Astrocyte (in vitro differentiated cells and primary cell): ENCODE results near the gene FOLR2. TPM values are rescaled to one million over a fixed set of nuclear protein-coding genes. Genes with fewer than 3 reads are reported as not detected.
"Not testable (repeated sequence)": the region's sequence is repeated elsewhere in the genome, so short reads cannot be mapped to it uniquely, and the experiment has no call there.

Experiments used
- DNase-seq: peaks from one replicate; pipeline ENCODE4 v3.0.0-alpha.2; 2010; ENCODE audit warnings: low read depth
- FAIRE-seq: peaks from 2 replicates; lab custom pipeline; 2011; peaks lifted over from hg19 to GRCh38; lab: Jason Lieb, UNC
- H2AFZ ChIP-seq: 2 replicates; pipeline ENCODE4 v1.6.0; 2012; ENCODE audit warnings: low read depth, low read length, inconsistent platforms
- H3K27ac ChIP-seq: 2 replicates; pipeline ENCODE4 v1.5.1; 2011; ENCODE audit warnings: low read depth, low read length, inconsistent platforms
- H3K27me3 ChIP-seq: 2 replicates; pipeline ENCODE4 v1.6.0; 2011; ENCODE audit warnings: low read length, inconsistent platforms; ENCODE audit not compliant: insufficient read depth
- H3K36me3 ChIP-seq: 2 replicates; pipeline ENCODE4 v1.5.1; 2011; ENCODE audit warnings: low read length, inconsistent platforms; ENCODE audit not compliant: insufficient read depth
- H3K4me1 ChIP-seq: 2 replicates; pipeline ENCODE4 v1.5.1; 2011; ENCODE audit warnings: low read length, inconsistent platforms; ENCODE audit not compliant: insufficient read depth
- H3K4me2 ChIP-seq: 2 replicates; pipeline ENCODE4 v1.6.0; 2012; ENCODE audit warnings: low read length, inconsistent platforms
- H3K4me3 ChIP-seq: 2 replicates; pipeline ENCODE4 v1.5.1; 2011; ENCODE audit warnings: low read depth, mild to moderate bottlenecking, low read length, inconsistent platforms; ENCODE audit not compliant: insufficient read depth
- H3K79me2 ChIP-seq: 2 replicates; pipeline ENCODE4 v1.6.0; 2012; ENCODE audit warnings: mild to moderate bottlenecking, low read length, inconsistent platforms; ENCODE audit not compliant: insufficient read depth
- H3K9ac ChIP-seq: 2 replicates; pipeline ENCODE4 v1.6.0; 2012; ENCODE audit warnings: mild to moderate bottlenecking, low read length, inconsistent platforms
- H3K9me3 ChIP-seq: 2 replicates; pipeline ENCODE4 v1.5.1; 2012; ENCODE audit warnings: low read depth, mild to moderate bottlenecking, low read length, inconsistent platforms; ENCODE audit not compliant: insufficient read depth
- H4K20me1 ChIP-seq: 2 replicates; pipeline ENCODE4 v1.6.0; 2012; ENCODE audit warnings: low read length, inconsistent platforms; ENCODE audit not compliant: insufficient read depth
- H3K27ac Mint-ChIP-seq: one replicate; pipeline ENCODE4 v1.8.0; 2021; ENCODE audit warnings: mild to moderate bottlenecking, mixed read lengths; ENCODE audit not compliant: unreplicated experiment
- H3K27me3 Mint-ChIP-seq: one replicate; pipeline ENCODE4 v1.8.0; 2021; ENCODE audit warnings: low read depth, mixed read lengths; ENCODE audit not compliant: unreplicated experiment
- H3K36me3 Mint-ChIP-seq: one replicate; pipeline ENCODE4 v1.8.0; 2021; ENCODE audit warnings: low read depth, mixed read lengths; ENCODE audit not compliant: unreplicated experiment
- H3K4me1 Mint-ChIP-seq: one replicate; pipeline ENCODE4 v1.8.0; 2021; ENCODE audit warnings: low read depth, mixed read lengths; ENCODE audit not compliant: unreplicated experiment
- H3K4me3 Mint-ChIP-seq: one replicate; pipeline ENCODE4 v1.8.0; 2021; ENCODE audit warnings: mild to moderate bottlenecking, moderate library complexity, mixed read lengths; ENCODE audit not compliant: unreplicated experiment
- H3K9me3 Mint-ChIP-seq: one replicate; pipeline ENCODE4 v1.8.0; 2021; ENCODE audit warnings: mild to moderate bottlenecking, mixed read lengths; ENCODE audit not compliant: unreplicated experiment
- CTCF ChIP-seq: IDR thresholded peaks from 2 replicates; pipeline ENCODE4 v1.5.1; 2011; ENCODE audit warnings: low read depth, mild to moderate bottlenecking, inconsistent platforms, low read length, moderate library complexity; ENCODE audit not compliant: insufficient read depth
- EZH2 ChIP-seq: IDR thresholded peaks from 2 replicates; pipeline ENCODE4 v1.6.1; 2012; ENCODE audit warnings: mild to moderate bottlenecking, low read length, inconsistent platforms; ENCODE audit not compliant: insufficient read depth
- total RNA-seq: library from RNA; stranded (reverse); gene quantifications from 2 replicates; pipeline ENCODE4 v1.2.1, GENCODE V29; 2021

Gene FOLR2
- total RNA-seq, 1 donor from 2014 or later, result not detected

- no peak within 1 kb of the TSS for H3K9ac ChIP-seq
- no peaks in the 10 kb centered on the region for H3K9me3 ChIP-seq
- no peak within 1 kb of the TSS for H3K27ac ChIP-seq
- Mint-ChIP-seq H3K27ac (peak within 1 kb of the TSS; percentile 47), H3K27me3 (peaks cover 8% of the 10 kb centered on the region), H3K36me3 (no peaks in the 10 kb centered on the region), H3K4me3 (no peak within 1 kb of the TSS), H3K4me1 (peaks cover 15% of the 10 kb centered on the region), H3K9me3 (no peaks in the 10 kb centered on the region)
- peaks cover 2% of the 10 kb centered on the region for H3K27me3 ChIP-seq
- no peak for TF ChIP-seq EZH2
- TF ChIP-seq CTCF, result no peak
- H3K79me2 ChIP-seq, result no peaks in the 10 kb centered on the region
- H4K20me1 ChIP-seq, result no peaks in the 10 kb centered on the region
- no peak within 1 kb of the TSS for H3K4me3 ChIP-seq
- H2AFZ ChIP-seq, result peak within 1 kb of the TSS; percentile 32
- FAIRE-seq, result no peak
- H3K4me1 ChIP-seq, result peaks cover 3% of the 10 kb centered on the region
- H3K4me2 ChIP-seq, result no peak within 1 kb of the TSS
- H3K36me3 ChIP-seq, result no peaks in the 10 kb centered on the region
- peak; percentile 10 for DNase-seq
These were observed 24.6 kb upstream of the FOLR2 start, which contains the start of gene FOLR1 for GRCh38 chr11:72191961-72192381. Gene FOLR1, plus strand, starts transcription at chr11:72192140. Its CDS starts 34 bp downstream, at chr11:72192174.

- Mint-ChIP-seq H3K36me3 (no peaks in the 10 kb centered on the region), H3K4me3 (no peak overlapping the region), H3K4me1 (peaks cover 10% of the 10 kb centered on the region), H3K9me3 (no peaks in the 10 kb centered on the region), H3K27me3 (peaks cover 4% of the 10 kb centered on the region), H3K27ac (no peak overlapping the region)
- H3K79me2 ChIP-seq, result no peaks in the 10 kb centered on the region
- H3K27me3 ChIP-seq, result peaks cover 2% of the 10 kb centered on the region
- FAIRE-seq (no peak), DNase-seq (no peak)
- no peak overlapping the region for H3K9ac ChIP-seq
- H4K20me1 ChIP-seq, result no peaks in the 10 kb centered on the region
- no peak overlapping the region for H3K27ac ChIP-seq
- TF ChIP-seq CTCF, result no peak
- no peak for TF ChIP-seq EZH2
- no peak overlapping the region for H3K4me3 ChIP-seq
- H3K4me2 ChIP-seq, result no peak overlapping the region
- no peak overlapping the region for H2AFZ ChIP-seq
- no peaks in the 10 kb centered on the region for H3K9me3 ChIP-seq
- H3K4me1 ChIP-seq, result peaks cover 3% of the 10 kb centered on the region
- H3K36me3 ChIP-seq, result no peaks in the 10 kb centered on the region
These were observed 20.9 kb upstream of the FOLR2 start for GRCh38 chr11:72195518-72196270.

- H3K4me1 ChIP-seq, H3K27me3 Mint-ChIP-seq, H3K36me3 ChIP-seq, H4K20me1 ChIP-seq, H3K4me3 Mint-ChIP-seq, H3K27ac ChIP-seq, H3K27ac Mint-ChIP-seq, H3K4me2 ChIP-seq, H3K9me3 ChIP-seq, H3K9me3 Mint-ChIP-seq, H3K4me3 ChIP-seq, H3K4me1 Mint-ChIP-seq, H3K36me3 Mint-ChIP-seq, H3K27me3 ChIP-seq, H3K79me2 ChIP-seq, H2AFZ ChIP-seq, DNase-seq, H3K9ac ChIP-seq: not testable (repeated sequence)
- peak; percentile 88 for FAIRE-seq
These were observed 15.1 kb upstream of the FOLR2 start for GRCh38 chr11:72201445-72201844.
